K562 (cell line): ENCODE data around the gene PPT1. TPM values are rescaled to one million over a fixed set of nuclear protein-coding genes. Genes with fewer than 3 reads are reported as not detected.

Experiments used
- CEBPB ChIP-seq: fragments of 450-650 bp; IDR thresholded peaks from 2 replicates; pipeline ENCODE4 v1.6.1; 2016; ENCODE audit warnings: missing genetic modification characterization, missing compliant biosample characterization
- MAFG ChIP-seq: fragments of 450-650 bp; conservative IDR thresholded peaks from 2 replicates; pipeline ENCODE4 v1.6.1; 2016; ENCODE audit warnings: missing genetic modification characterization, missing compliant biosample characterization
- MEIS2 ChIP-seq: fragments of 450-650 bp; IDR thresholded peaks from 2 replicates; pipeline ENCODE4 v1.6.1; 2014; ENCODE audit warnings: mild to moderate bottlenecking; ENCODE audit not compliant: partially characterized antibody
- NBN ChIP-seq: fragments of 450-650 bp; IDR thresholded peaks from 2 replicates; pipeline ENCODE4 v1.6.1; 2016; ENCODE audit warnings: low read depth, mild to moderate bottlenecking
- NFRKB ChIP-seq: fragments of 450-650 bp; IDR thresholded peaks from 2 replicates; pipeline ENCODE4 v1.6.1; 2016; ENCODE audit warnings: low read depth
- SMARCB1 ChIP-seq: IDR thresholded peaks from 2 replicates; pipeline ENCODE4 v1.6.1; 2011; ENCODE audit warnings: improper control_type of control experiment, low read depth; ENCODE audit not compliant: insufficient read length
- polyA plus RNA-seq, 8 experiments: library from polyadenylated mRNA; depleted of rRNA in 4 of 8; stranded (reverse) in 5 of 8; unstranded in 3 of 8; fragments of >200 nt; fragmentation: Nextera tagmentation in 2 of 8; fragmentation: Illumina TruSeq in 1 of 8; extraction: Ambion mirVana in 2 of 8; extraction: Trizol in 1 of 8; gene quantifications; 2 replicates each; pipeline versions ENCODE4 v1.2.1 to v1.2.3, GENCODE V29; 2011 to 2014; ENCODE audit warnings: inconsistent platforms in 1 of 8, missing spikeins in 1 of 8
- total RNA-seq, 7 experiments: library from RNA; depleted of rRNA in 6 of 7; stranded (reverse); fragments of >200 nt in 6 of 7; fragmentation: Illumina TruSeq in 2 of 7; extraction: Trizol in 2 of 7; gene quantifications; 2 replicates each; pipeline versions ENCODE4 v1.2.1 to v1.2.3, GENCODE V29; 2011 to 2021; ENCODE audit warnings: low replicate concordance in 1 of 7
- TF ChIP-seq, protein P1 (sequence below): fragments of 200-600 bp; sonication (generic); IDR thresholded peaks from one replicate; pipeline ENCODE4 v1.6.1; 2012; ENCODE audit warnings: mild to moderate bottlenecking, low read depth, low read length, inconsistent platforms
- TF ChIP-seq, protein P2 (sequence below): fragments of 250-450 bp; sonication (Bioruptor Pico); IDR thresholded peaks from 2 replicates; pipeline ENCODE4 v1.5.0; 2021; ENCODE audit warnings: mild to moderate bottlenecking, moderate library complexity
- TF ChIP-seq, protein P3 (sequence below): sonication (generic); formaldehyde crosslinking; IDR thresholded peaks from 2 replicates; pipeline ENCODE4 v1.8.0; 2022; ENCODE audit warnings: mild to moderate bottlenecking, missing genetic modification reagents

PPT1 gene
- total and polyA plus RNA-seq, 9 of the 15 experiments (the other 6 are each of a cell fraction or from before 2014, with no cell fraction given), result 72.2 to 285 (median 143) TPM

DNA sequence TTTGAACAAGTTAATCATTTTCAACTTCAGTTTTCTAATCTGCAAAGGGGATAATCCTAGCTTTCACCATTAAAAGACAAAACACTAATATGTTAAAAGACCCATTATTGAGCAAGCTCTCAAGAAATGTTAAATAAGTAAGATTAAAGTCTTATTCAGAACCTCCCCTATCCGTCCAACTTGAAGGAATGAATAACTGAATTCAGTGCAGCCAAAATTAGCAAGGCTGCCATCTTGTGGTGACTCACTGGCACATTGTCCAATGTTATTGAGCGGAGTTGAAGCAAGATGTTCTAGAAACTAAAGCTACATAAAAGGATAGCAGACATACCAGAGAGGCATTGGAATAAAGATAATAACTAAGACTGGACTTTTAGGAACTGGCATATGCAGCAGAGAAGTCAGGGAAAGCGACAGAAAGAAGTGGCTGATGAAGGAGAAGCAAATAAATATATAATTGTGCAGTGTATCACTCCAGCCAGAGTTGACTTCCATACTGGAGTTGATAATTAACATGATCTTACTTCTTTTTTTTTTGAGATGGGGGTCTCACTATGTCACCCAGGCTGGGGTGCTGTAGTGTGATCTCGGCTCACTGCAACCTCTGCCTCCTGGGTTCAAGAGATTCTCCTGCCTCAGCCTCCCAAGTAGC is 64.7 kb downstream of the PPT1 start (continued):
- TF ChIP-seq, protein P1, sequence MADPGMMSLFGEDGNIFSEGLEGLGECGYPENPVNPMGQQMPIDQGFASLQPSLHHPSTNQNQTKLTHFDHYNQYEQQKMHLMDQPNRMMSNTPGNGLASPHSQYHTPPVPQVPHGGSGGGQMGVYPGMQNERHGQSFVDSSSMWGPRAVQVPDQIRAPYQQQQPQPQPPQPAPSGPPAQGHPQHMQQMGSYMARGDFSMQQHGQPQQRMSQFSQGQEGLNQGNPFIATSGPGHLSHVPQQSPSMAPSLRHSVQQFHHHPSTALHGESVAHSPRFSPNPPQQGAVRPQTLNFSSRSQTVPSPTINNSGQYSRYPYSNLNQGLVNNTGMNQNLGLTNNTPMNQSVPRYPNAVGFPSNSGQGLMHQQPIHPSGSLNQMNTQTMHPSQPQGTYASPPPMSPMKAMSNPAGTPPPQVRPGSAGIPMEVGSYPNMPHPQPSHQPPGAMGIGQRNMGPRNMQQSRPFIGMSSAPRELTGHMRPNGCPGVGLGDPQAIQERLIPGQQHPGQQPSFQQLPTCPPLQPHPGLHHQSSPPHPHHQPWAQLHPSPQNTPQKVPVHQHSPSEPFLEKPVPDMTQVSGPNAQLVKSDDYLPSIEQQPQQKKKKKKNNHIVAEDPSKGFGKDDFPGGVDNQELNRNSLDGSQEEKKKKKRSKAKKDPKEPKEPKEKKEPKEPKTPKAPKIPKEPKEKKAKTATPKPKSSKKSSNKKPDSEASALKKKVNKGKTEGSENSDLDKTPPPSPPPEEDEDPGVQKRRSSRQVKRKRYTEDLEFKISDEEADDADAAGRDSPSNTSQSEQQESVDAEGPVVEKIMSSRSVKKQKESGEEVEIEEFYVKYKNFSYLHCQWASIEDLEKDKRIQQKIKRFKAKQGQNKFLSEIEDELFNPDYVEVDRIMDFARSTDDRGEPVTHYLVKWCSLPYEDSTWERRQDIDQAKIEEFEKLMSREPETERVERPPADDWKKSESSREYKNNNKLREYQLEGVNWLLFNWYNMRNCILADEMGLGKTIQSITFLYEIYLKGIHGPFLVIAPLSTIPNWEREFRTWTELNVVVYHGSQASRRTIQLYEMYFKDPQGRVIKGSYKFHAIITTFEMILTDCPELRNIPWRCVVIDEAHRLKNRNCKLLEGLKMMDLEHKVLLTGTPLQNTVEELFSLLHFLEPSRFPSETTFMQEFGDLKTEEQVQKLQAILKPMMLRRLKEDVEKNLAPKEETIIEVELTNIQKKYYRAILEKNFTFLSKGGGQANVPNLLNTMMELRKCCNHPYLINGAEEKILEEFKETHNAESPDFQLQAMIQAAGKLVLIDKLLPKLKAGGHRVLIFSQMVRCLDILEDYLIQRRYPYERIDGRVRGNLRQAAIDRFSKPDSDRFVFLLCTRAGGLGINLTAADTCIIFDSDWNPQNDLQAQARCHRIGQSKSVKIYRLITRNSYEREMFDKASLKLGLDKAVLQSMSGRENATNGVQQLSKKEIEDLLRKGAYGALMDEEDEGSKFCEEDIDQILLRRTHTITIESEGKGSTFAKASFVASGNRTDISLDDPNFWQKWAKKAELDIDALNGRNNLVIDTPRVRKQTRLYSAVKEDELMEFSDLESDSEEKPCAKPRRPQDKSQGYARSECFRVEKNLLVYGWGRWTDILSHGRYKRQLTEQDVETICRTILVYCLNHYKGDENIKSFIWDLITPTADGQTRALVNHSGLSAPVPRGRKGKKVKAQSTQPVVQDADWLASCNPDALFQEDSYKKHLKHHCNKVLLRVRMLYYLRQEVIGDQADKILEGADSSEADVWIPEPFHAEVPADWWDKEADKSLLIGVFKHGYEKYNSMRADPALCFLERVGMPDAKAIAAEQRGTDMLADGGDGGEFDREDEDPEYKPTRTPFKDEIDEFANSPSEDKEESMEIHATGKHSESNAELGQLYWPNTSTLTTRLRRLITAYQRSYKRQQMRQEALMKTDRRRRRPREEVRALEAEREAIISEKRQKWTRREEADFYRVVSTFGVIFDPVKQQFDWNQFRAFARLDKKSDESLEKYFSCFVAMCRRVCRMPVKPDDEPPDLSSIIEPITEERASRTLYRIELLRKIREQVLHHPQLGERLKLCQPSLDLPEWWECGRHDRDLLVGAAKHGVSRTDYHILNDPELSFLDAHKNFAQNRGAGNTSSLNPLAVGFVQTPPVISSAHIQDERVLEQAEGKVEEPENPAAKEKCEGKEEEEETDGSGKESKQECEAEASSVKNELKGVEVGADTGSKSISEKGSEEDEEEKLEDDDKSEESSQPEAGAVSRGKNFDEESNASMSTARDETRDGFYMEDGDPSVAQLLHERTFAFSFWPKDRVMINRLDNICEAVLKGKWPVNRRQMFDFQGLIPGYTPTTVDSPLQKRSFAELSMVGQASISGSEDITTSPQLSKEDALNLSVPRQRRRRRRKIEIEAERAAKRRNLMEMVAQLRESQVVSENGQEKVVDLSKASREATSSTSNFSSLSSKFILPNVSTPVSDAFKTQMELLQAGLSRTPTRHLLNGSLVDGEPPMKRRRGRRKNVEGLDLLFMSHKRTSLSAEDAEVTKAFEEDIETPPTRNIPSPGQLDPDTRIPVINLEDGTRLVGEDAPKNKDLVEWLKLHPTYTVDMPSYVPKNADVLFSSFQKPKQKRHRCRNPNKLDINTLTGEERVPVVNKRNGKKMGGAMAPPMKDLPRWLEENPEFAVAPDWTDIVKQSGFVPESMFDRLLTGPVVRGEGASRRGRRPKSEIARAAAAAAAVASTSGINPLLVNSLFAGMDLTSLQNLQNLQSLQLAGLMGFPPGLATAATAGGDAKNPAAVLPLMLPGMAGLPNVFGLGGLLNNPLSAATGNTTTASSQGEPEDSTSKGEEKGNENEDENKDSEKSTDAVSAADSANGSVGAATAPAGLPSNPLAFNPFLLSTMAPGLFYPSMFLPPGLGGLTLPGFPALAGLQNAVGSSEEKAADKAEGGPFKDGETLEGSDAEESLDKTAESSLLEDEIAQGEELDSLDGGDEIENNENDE, result no peak
- TF ChIP-seq, protein P2, sequence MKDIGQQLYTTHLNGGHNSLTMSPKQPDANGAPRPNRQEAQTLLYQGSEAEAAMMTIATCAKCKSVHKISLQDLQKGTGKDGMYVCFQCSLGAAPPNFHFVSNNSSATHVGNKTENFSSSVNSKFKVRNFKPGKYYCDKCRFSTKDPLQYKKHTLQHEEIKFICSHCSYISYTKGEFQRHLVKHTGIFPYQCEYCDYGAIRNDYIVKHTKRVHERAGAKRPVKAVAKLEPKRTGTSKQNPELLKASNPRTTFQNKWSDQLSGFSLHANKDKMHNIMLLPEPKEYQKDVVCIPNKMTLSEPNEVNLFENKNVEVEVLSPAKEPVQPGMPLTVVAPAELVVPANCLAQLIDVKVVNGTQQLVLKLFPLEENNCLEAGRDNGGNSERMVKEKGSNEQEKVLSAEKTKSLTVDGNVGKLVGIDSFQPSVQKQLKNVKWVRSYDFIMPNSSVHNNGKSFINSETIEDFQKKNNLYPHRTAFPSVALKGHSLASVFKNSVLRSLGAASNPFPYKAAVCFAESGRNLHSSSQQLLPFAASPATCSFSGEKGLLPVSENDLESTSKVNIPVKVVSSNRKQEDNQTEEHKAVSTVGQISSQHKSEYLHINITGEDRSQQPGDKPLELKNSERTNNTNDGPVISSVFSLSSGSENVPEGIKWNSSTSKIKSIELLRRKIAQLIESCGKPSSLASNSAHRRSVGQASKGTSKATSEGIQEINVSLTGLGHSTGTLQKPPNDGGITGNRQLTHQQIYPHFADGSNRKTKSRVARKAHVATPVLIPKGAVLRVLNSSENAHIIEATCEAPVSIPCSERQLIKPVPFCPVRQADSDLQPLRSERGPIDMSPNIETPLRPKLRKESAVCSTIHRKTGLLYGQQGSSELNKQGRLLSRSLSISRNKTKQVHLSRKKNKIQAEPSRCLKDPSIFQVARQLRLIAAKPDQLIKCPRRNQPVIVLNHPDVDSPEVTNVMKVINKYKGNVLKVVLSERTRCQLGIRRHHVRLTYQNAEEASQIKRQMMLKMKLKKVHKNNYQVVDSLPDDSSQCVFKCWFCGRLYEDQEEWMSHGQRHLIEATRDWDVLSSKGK, result no peak
- TF ChIP-seq CEBPB (tag) (no peak), NFRKB (no peak), MEIS2 (no peak), SMARCB1 (no peak), MAFG (no peak; the same call in 1 of the 2 replicates), NBN (no peak)
- TF ChIP-seq, protein P3, sequence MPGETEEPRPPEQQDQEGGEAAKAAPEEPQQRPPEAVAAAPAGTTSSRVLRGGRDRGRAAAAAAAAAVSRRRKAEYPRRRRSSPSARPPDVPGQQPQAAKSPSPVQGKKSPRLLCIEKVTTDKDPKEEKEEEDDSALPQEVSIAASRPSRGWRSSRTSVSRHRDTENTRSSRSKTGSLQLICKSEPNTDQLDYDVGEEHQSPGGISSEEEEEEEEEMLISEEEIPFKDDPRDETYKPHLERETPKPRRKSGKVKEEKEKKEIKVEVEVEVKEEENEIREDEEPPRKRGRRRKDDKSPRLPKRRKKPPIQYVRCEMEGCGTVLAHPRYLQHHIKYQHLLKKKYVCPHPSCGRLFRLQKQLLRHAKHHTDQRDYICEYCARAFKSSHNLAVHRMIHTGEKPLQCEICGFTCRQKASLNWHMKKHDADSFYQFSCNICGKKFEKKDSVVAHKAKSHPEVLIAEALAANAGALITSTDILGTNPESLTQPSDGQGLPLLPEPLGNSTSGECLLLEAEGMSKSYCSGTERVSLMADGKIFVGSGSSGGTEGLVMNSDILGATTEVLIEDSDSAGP (CRISPR knock-in tag), result no peak
